HPDE6-E6E7 (cell line): ENCODE results near the gene PDE11A.

Experiments used
- DNase-seq: peaks from one replicate; pipeline ENCODE4 v3.0.0; 2011; ENCODE audit warnings: missing footprints; ENCODE audit errors: extremely low spot score

PDE11A gene

DNA sequence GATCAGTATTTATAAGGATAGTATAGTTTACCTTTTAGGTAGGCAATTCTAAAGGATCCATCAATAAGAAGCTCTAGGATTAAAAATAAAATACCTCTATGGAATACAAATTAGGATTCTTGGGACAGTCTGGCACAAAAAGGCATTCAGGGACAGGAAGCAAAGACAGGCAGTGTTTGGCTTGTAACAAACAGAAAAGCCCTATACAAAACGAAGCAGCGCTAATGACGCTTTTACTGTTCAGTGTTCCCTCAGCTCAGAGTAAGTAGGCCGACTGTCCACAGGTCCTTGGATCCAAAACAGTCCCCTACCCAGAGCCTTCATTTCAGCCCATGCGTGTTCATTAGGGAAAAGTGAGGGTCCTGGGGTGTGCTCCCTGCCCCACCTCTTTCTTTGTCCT lies 443.7 kb downstream of the PDE11A start:
- no peak for DNase-seq

DNA sequence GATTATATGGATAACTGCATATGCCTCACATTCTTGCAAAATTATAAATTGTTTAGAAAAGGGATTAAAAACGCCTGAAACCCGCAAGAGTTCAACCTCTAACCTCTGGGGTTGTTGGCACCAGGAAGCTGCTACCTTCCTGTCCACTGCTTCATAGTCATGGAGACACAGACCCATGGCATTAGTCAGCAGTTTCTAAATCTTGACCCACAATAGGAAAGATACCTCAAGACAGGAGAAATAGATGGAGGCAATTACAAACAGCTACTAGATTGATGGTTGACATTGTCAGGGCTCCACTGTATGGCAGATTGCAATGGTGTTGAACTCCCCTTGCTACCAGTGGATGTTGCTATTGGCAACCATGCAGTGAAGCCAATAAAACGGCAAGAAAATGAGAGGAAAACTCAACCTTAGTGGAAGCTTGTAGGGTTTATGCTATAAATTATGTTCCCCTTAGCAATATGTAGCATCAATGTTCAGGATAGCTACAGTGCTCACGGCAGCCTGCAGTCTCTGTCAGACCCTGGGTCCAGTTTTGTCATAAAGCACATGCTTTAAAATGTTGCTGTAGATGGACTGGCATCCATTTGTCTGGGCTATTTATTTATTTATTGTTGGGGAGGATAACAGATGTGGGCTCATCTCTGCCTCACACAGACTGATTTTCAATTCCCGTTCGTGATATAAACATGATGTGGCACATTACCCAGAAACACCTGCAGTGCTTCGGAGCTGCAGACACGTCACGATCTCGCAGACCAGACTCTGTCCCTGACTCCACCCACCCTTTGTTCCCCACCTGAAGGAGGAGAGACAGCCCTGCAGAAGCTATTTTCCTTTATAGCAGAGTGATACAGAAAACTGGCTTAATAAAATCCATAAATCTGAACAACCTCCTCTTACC lies 446.6 kb downstream of the PDE11A start:
- no peak for DNase-seq

DNA sequence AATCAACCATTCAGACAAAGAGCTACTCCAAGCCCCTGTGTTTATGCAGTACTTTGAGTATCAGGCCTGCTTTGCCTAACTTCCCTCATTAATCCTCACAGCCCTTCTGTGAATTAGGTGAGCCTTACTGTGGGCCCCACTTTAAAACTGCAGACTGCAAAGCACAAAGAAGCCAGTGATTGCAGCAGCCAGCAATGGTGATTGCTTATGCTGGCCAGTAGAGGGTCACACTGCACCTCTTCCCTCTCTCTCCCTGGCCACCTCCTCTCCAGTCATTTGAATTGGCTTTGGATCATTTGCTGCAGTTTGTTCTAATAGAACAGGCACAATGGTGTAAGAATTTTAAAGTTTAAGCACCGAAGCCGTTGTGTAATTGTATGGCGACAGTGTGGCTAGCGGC lies 450.1 kb downstream of the PDE11A start:
- no peak for DNase-seq

GRCh38 chr2:177619986-177620385 lies 452.6 kb downstream of the PDE11A start:
- no peak for DNase-seq

- no peak for DNase-seq
Measured at GRCh38 chr2:177619461-177619860, 453.1 kb downstream of the PDE11A start.

- DNase-seq = peak; percentile 86
Measured at GRCh38 chr2:177618255-177619253, 454.0 kb downstream of the PDE11A start.

DNA sequence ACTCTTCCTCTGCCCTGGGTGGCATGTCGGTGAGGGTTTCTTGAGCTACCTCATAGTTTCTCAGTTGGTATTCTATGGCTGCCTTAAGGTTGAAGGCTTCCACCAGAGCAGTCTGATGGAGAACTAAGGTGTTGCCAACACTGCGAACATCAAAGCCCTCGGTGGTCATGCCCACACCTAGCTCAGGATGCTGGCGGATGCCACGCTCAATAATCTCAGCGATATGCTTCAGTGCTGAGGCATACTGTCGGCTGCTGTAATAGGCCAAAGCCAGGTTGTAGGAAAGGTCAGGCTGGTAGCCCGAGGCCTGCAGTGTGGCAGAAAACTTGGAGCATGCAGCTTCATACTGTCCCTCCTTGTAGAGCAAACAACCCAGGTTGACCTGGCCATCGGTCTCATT lies 454.7 kb downstream of the PDE11A start:
- no peak for DNase-seq

- no peak for DNase-seq
Measured at GRCh38 chr2:177616731-177617130, 455.8 kb downstream of the PDE11A start.

DNA sequence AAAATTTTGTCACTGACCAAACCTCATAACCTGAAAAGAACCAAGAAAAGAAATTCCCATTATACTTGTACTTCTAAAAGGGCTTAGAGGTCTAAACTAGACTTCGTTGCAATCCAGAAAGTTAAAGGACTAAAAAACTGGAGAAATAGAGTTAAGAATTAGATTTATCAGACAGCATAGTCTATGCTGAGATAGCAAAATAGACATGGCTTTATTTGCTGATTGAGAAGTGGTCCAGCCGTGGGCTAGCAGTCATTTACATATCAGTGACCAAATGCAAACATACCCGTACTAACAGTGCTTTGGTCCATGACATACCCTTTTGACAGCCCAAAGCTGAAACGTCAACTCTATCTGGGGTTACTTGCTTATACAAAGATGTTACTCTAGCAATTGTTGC lies 456.5 kb downstream of the PDE11A start:
- DNase-seq = no peak

DNA sequence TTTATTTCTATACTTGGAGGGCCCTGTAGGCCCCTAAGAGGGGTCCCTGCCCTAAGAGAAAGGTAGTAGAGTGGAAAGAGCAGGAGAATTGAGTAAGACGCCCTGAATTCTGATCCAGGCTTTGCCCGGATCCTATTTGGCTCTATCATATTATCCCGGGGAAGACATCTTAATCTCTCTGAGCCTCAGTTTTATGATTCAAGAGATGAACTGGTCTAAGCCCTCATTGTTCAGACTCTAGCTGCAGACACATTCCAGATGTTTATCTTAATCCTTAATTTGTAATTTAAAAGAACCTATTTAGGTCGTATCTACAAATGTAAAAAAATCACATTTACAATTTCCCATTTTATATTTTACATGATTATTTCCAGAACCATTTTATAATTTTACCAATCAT lies 459.9 kb downstream of the PDE11A start:
- no peak for DNase-seq

DNA sequence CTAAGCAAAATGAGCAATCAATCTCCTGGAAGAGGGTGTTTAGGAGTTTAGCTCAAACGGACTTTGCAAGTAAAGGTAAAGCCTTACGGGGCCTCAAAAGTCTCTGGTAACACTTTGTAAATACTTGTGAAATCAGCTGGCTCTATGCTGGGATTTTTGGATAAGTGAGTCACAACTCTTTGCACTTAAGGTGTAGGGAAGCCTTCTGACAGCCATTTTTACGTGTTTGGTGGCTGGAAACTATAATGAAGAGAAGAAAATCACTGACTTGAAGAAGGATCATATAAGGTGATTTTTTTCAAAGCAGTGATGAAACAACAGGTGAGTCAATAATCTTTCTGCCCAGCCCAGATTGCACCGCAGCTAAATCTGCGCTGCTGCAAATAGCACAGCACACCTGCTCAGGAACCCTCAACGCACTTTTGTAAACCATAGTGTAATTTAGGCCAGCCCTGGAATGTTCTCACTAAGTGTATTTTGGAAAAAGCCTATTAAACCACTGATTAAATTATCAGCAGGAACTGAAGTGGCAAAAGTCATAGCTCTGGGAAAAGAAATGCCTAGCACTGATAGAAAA lies 461.2 kb downstream of the PDE11A start:
- no peak for DNase-seq

DNA sequence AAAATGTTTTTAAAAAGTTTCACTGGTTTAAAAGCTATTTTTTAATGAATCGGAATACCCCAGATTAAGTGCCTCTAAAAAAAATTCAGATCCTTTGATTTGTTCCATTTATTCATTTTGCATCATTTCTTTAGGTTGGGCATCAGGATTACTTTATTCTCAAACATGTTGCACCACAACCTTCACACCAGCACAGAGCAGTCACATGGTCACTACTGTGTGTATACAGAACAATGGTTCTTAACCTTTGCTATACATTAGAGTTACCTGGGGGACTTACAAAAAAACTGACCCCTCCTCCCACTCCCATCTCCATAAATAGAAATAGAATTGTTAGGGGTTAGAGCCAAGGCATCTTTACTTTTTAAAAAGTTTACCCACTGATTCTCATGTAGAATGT lies 461.8 kb downstream of the PDE11A start:
- DNase-seq = no peak

- DNase-seq = no peak
Measured at GRCh38 chr2:177606636-177607035, 465.9 kb downstream of the PDE11A start.

- DNase-seq = peak; percentile 27
Measured at GRCh38 chr2:177604271-177605065, 468.1 kb downstream of the PDE11A start.

- no peak for DNase-seq
Measured at GRCh38 chr2:177603768-177604167, 468.8 kb downstream of the PDE11A start.

DNA sequence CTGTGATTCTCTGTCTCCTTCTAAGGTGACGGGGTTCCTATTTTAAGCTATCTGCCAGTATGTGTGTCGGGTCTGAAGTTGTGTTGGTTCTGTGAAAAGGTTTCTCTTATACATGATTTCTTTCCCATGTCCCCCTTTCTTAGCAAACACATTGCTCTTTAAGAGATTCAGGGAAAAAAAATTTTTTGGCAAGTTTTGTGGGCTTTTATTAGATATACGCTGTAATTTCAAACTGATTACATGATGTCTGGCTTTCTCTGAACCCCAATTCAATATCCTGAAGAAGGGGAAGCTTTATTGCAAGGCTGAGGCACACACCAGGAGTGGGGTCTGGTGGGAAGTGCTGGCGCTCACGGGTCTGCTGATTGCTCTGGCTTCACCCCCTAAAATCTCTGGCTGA lies 469.4 kb downstream of the PDE11A start:
- no peak for DNase-seq

- DNase-seq = no peak
Measured at GRCh38 chr2:177602611-177603164, 469.9 kb downstream of the PDE11A start.

GRCh38 chr2:177600917-177601316 lies 471.7 kb downstream of the PDE11A start:
- no peak for DNase-seq

DNA sequence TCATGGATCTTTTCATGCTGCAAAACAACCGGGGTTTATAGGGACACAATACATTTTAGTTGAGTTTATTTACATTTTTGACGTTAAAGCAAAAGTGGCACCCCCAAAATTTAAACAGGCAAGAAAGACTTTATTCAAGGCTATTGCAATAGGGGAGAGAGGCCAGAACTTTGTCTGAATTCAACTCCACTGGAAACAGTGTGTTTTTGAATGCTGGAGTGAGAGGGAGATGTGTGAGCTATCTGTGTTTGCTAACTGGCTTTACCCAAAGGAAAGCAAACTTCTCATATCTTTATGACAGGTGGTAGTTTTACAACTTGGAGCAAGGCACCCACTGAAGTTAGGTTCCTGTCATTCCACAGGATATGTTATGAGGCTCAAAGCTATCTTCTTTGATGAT lies 472.6 kb downstream of the PDE11A start:
- DNase-seq = no peak

DNA sequence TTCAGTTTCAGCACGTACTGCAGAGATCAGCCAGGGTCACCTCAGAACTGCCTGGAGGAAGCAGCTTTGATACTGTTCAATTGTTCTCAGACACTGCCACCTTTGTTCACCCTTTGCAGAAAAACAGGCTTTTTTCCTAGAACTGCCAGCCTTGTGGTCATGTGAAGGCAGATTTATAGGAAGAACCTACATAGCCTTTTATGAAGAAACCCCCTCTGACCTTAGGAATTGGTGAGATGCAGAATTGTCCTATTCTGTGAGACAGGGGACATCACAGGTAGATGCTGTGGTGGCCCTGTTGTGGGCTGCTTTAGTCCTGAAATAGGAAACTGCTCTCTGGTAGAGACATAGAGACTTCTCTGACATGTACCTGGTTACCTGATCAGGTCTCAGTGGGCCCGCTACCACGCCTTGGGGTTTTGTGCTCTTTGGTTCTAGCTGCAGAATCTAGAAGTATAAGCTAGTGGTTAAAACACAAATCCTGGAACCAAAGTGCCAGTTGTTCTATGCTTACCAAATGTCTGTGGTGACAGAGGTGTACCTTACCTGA lies 473.4 kb downstream of the PDE11A start:
- DNase-seq = no peak
